ENCODE measurements around the gene GLG1.
A peak's percentile ranks its signal among the peaks of the same experiment; 100 is the strongest.

Gene GLG1

DNA sequence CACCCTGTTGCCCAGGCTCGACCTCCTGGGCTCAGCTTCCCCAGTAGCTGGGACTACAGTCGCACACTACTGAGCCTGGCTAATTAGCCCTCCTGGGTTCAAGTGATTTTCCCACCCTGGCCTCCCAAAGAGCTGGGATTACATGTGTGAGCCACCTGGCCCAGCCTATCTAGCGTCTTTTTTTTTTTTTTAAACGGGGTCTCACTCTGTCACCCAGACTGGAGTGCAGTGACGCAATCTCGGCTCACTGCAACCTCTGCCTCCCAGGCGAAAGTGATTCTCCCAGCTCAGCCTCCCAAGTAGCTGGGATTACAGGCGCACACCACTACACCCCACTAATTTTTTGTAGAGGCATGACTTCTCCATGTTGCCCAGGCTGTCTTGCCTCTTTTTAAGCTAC, 33.3 kb downstream of the GLG1 start:
- H3K27ac ChIP-seq: no peak overlapping the region
- no peak for TF ChIP-seq CTCF (conservative IDR thresholded peaks at IDR 0.05)

GRCh38 chr16:74570412-74571301, 36.3 kb downstream of the GLG1 start:
- H3K27ac ChIP-seq: peak overlapping the region; percentile 71
- TF ChIP-seq CTCF (conservative IDR thresholded peaks at IDR 0.05): no peak

DNA sequence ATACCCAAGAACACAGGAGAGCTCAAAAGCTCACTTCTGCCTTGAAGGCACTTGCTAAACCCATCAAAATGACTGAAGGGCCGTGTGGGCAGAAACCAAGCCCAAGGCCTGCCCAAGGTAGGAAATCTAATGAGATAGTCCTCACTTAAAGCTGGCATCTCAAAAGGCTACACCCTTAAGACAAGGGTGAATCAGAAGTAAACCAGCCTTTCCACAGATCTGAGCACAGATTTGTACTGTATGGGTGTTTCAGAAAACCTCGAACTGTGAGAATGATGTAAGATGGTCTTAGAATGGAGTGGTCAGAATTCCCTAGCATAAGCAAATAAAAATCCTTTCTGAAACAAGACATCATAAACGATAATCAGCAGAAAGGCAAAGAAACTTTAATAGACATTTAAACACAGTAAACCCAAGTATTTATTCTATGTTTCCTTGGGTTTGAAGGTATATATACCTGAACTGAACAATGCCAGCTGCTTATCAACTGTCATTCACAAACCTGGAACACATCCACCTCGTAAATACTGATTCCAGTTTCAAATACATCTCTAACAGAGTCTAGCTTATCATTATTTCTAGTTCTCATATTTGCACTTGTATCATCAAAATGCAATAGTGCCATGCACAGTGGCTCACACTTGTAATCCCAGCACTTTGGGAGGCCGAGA, 37.8 kb downstream of the GLG1 start:
- peak overlapping the region; percentile 71 for H3K27ac ChIP-seq
- TF ChIP-seq CTCF (conservative IDR thresholded peaks at IDR 0.05): no peak

DNA sequence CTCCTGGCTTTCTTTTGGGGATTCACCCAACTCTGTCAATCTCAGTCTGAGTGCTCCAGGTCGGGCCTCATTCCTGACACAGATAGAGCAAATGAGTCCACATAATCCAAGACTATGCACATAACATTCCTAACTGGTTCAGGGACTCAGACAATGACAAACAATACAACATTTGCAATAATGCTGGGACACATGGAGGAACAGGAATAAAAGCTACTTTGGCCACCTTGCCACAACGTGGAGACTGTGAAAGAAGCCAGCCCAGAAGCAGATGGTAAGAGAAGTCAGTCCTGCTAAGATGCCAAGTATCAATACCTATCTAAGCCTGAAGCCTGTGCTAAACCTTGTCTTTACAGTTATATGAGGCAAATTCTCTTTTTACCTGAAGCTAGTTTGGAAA, 39.0 kb downstream of the GLG1 start:
- TF ChIP-seq CTCF (conservative IDR thresholded peaks at IDR 0.05): no peak
- peak overlapping the region; percentile 71 for H3K27ac ChIP-seq

- no peak for TF ChIP-seq CTCF (conservative IDR thresholded peaks at IDR 0.05)
- no peak overlapping the region for H3K27ac ChIP-seq
Observed at GRCh38 chr16:74565378-74565777, 41.5 kb downstream of the GLG1 start.

GRCh38 chr16:74564451-74564984, 42.4 kb downstream of the GLG1 start:
- TF ChIP-seq CTCF (conservative IDR thresholded peaks at IDR 0.05): no peak
- no peak overlapping the region for H3K27ac ChIP-seq

DNA sequence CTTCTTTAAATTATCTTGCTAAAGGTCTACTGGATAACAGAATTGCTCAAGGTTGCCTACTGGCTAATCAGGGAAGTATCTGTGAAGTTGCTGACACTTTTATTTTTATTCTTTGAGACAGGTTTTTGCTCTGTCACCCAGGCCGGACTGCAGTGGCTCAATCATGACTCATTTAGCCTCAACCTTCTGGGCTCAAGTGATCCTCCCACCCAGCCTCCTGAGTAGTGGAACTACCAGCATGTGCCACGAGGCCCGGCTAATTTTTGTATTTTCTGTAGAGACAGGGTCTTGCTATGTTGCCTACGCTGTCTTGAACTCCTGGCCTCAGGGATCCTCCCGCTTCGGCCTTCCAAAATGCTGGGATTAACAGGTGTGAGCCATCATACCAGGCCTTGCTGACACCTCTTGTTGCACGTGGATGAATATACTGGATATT, 43.1 kb downstream of the GLG1 start:
- H3K27ac ChIP-seq: no peak overlapping the region
- TF ChIP-seq CTCF (conservative IDR thresholded peaks at IDR 0.05): no peak
